ENCODE data around the gene PHYHD1. TPM values are rescaled to one million over a fixed set of nuclear protein-coding genes. Genes with fewer than 3 reads are reported as not detected.

PHYHD1 gene
- total and polyA plus RNA-seq, 10 of the 15 experiments (the other 5 are each of a cell fraction or from before 2014, with no cell fraction given): 0.09 to 0.17 TPM; not detected in 8

- no peak for TF ChIP-seq ZBTB40 (IDR thresholded peaks at IDR 0.05; ENCODE audit: borderline replicate concordance)
- TF ChIP-seq CTCF (IDR thresholded peaks at IDR 0.05 in 2 of 3, conservative IDR thresholded peaks at IDR 0.05 in 1 of 3; ENCODE audit: control insufficient read depth in 2 of 3, extremely low read depth in 1 of 3, insufficient read depth in 1 of 3, low read depth in 3 of 3, low read length in 3 of 3): no peak
These were observed 1.3 kb downstream of the PHYHD1 start (continued) for GRCh38 chr9:128921881-128922763.

- RAD21 ChIA-PET (ENCODE audit: unreplicated experiment): interaction anchor here (1.4 to 4.2 kb wide), 2 partner anchors 61 to 105 kb away, joined by 3 to 23 read pairs; partner anchors contain the start of gene ENDOG
- Histone ChIP-seq H3K4me1 (ENCODE audit: control insufficient read depth, insufficient read depth, low read length) (no peaks in the 10 kb centered on the region), H3K4me3 (no peak overlapping the region), H3K27ac (ENCODE audit: control insufficient read depth, insufficient read depth) (no peak overlapping the region), H4K20me1 (ENCODE audit: control insufficient read depth, insufficient read depth) (no peaks in the 10 kb centered on the region), H3K79me2 (ENCODE audit: control insufficient read depth, insufficient read depth, low read length) (no peaks in the 10 kb centered on the region), H2AFZ (ENCODE audit: control insufficient read depth, low read depth, low read length) (no peak overlapping the region), H3K36me3 (ENCODE audit: control insufficient read depth in 2 of 2, insufficient read depth in 2 of 2, low read length in 1 of 2) (no peaks in the 10 kb centered on the region), H3K9me3 (replicated peaks; ENCODE audit: control insufficient read depth, insufficient read depth, low read length) (no peaks in the 10 kb centered on the region), H3K4me2 (ENCODE audit: control insufficient read depth, insufficient read depth) (no peak overlapping the region), H3K9ac (ENCODE audit: control insufficient read depth, insufficient read depth, low read length) (no peak overlapping the region), H3K27me3 (replicated peaks in 1 of 2; ENCODE audit: control insufficient read depth in 2 of 2, insufficient read depth in 2 of 2, low read length in 1 of 2) (no peaks in the 10 kb centered on the region)
- in situ Hi-C loops (cut with MboI) (no loop called here), intact Hi-C loops (cut with micrococcal nuclease; ENCODE audit: unreplicated experiment) (no loop called here)
- TF ChIP-seq POLR2A (IDR thresholded peaks at IDR 0.05; ENCODE audit: low read depth, low read length) (no peak), TCF3 (IDR thresholded peaks at IDR 0.05; ENCODE audit: borderline replicate concordance, insufficient read depth, low read depth, low read length) (no peak), BRCA1 (IDR thresholded peaks at IDR 0.05; ENCODE audit: low read depth, low read length) (no peak), STAT1 (conservative IDR thresholded peaks at IDR 0.05) (no peak), RB1 (IDR thresholded peaks at IDR 0.05; ENCODE audit: borderline replicate concordance) (no peak), CEBPB (IDR thresholded peaks at IDR 0.05; ENCODE audit: borderline replicate concordance in 1 of 2, low read depth in 2 of 2, low read length in 2 of 2) (no peak), HDAC2 (IDR thresholded peaks at IDR 0.05) (no peak)
- FAIRE-seq (no peak), ATAC-seq (no peak), DNase-seq (ENCODE audit: low read depth, low spot score) (no peak)
- WGBS (ENCODE audit: insufficient coverage, insufficient replicate concordance, low lambda C conversion rate, missing lambda C conversion rate): 75% methylated on average over 6 of the region's 6 CpGs
- no TSS peak for BruUV-seq (replicated peaks)
- SMC1A ChIA-PET (ENCODE audit: uncharacterized antibody, unreplicated experiment): interaction anchor here (1.4 to 2.4 kb wide), 2 partner anchors 60 to 62 kb away, joined by 3 to 7 read pairs; no protein-coding TSS in a partner anchor
- POLR2A ChIA-PET: no interaction called here
- CTCF ChIA-PET: interaction anchor here (1.2 to 8.0 kb wide), 3 partner anchors 13 to 58 kb away, joined by 4 to 158 read pairs (median 5); no protein-coding TSS in a partner anchor
These were observed 2.7 kb downstream of the PHYHD1 start for GRCh38 chr9:128923493-128923883.
